GM12891 (cell line): ENCODE data around the gene ANKRD6.

Experiments
- DNase-seq: peaks from one replicate; pipeline ENCODE4 v3.0.0; 2011; ENCODE audit warnings: low spot score; ENCODE audit not compliant: insufficient read length
- FAIRE-seq: peaks from 2 replicates; lab custom pipeline; 2011; peaks lifted over from hg19 to GRCh38; lab: Jason Lieb, UNC
- PAX5 ChIP-seq: IDR thresholded peaks from 2 replicates; pipeline ENCODE4 v1.6.1; 2011; ENCODE audit warnings: low read length, moderate library complexity, mild to moderate bottlenecking; ENCODE audit not compliant: insufficient read depth, severe bottlenecking
- POLR2A ChIP-seq: IDR thresholded peaks from 2 replicates; pipeline ENCODE4 v1.6.1; 2011; ENCODE audit warnings: low read depth, low read length, control low read depth
- POLR2AphosphoS5 ChIP-seq: IDR thresholded peaks from 2 replicates; pipeline ENCODE4 v1.6.1; 2011; ENCODE audit warnings: low read depth, low read length, control low read depth
- POU2F2 ChIP-seq: IDR thresholded peaks from 2 replicates; pipeline ENCODE4 v1.6.1; 2011; ENCODE audit warnings: low read depth, mild to moderate bottlenecking, control low read depth, low read length, moderate library complexity
- SPI1 ChIP-seq: IDR thresholded peaks from 2 replicates; pipeline ENCODE4 v1.6.1; 2011; ENCODE audit warnings: low read depth, low read length, control low read depth
- TAF1 ChIP-seq: IDR thresholded peaks from 2 replicates; pipeline ENCODE4 v1.6.1; 2011; ENCODE audit warnings: low read depth, low read length, control low read depth

ANKRD6 gene

GRCh38 chr6:89438248-89438647 lies 5.3 kb downstream of the ANKRD6 start:
- no peak for FAIRE-seq

GRCh38 chr6:89439014-89439413 lies 6.1 kb downstream of the ANKRD6 start:
- DNase-seq (no peak), FAIRE-seq (no peak)
- TF ChIP-seq POLR2A (no peak), TAF1 (no peak), POLR2AphosphoS5 (no peak), POU2F2 (no peak)

More at GRCh38 chr6:89438248-89438647, 5.3 kb downstream of the ANKRD6 start:
- no peak for TF ChIP-seq TAF1
- DNase-seq = no peak

GRCh38 chr6:89440200-89440599 lies 7.2 kb downstream of the ANKRD6 start:
- no peak for FAIRE-seq
- TF ChIP-seq SPI1 = no peak
- TF ChIP-seq TAF1 = no peak
- no peak for TF ChIP-seq POLR2A
- TF ChIP-seq POLR2AphosphoS5 = no peak
- TF ChIP-seq PAX5 = no peak
- no peak for TF ChIP-seq POU2F2

GRCh38 chr6:89443658-89444057 lies 10.7 kb downstream of the ANKRD6 start:
- DNase-seq (no peak), FAIRE-seq (no peak)
- TF ChIP-seq POLR2AphosphoS5 = no peak
- no peak for TF ChIP-seq POU2F2
- TF ChIP-seq SPI1 = no peak
- TF ChIP-seq PAX5 = no peak
- TF ChIP-seq POLR2A = no peak
- no peak for TF ChIP-seq TAF1

More at GRCh38 chr6:89440200-89440599, 7.2 kb downstream of the ANKRD6 start:
- DNase-seq = no peak

GRCh38 chr6:89449193-89449592 lies 16.2 kb downstream of the ANKRD6 start:
- DNase-seq (no peak), FAIRE-seq (no peak)
- TF ChIP-seq POLR2AphosphoS5 = no peak
- no peak for TF ChIP-seq POU2F2
- TF ChIP-seq SPI1 = no peak
- no peak for TF ChIP-seq PAX5
- TF ChIP-seq TAF1 = no peak
- TF ChIP-seq POLR2A = no peak

GRCh38 chr6:89452281-89452680 lies 19.3 kb downstream of the ANKRD6 start:
- no peak for TF ChIP-seq POU2F2
- TF ChIP-seq PAX5 = no peak
- TF ChIP-seq SPI1 = no peak
- TF ChIP-seq TAF1 = no peak
- TF ChIP-seq POLR2AphosphoS5 = no peak
- TF ChIP-seq POLR2A = no peak
- FAIRE-seq (no peak), DNase-seq (no peak)

GRCh38 chr6:89454300-89454699 lies 21.3 kb downstream of the ANKRD6 start:
- DNase-seq (no peak), FAIRE-seq (no peak)
- TF ChIP-seq POU2F2 (no peak), PAX5 (no peak), TAF1 (no peak), POLR2A (no peak), SPI1 (no peak), POLR2AphosphoS5 (no peak)

GRCh38 chr6:89458704-89459103 lies 25.8 kb downstream of the ANKRD6 start:
- TF ChIP-seq POU2F2 (no peak), POLR2A (no peak), POLR2AphosphoS5 (no peak), TAF1 (no peak), SPI1 (no peak), PAX5 (no peak)
- FAIRE-seq = no peak
- DNase-seq = no peak

GRCh38 chr6:89459501-89459900 lies 26.5 kb downstream of the ANKRD6 start:
- DNase-seq (no peak), FAIRE-seq (no peak)
- TF ChIP-seq PAX5 (no peak), POU2F2 (no peak), POLR2AphosphoS5 (no peak), TAF1 (no peak), SPI1 (no peak), POLR2A (no peak)

GRCh38 chr6:89460713-89461112 lies 27.8 kb downstream of the ANKRD6 start:
- FAIRE-seq (no peak), DNase-seq (no peak)
- no peak for TF ChIP-seq POLR2AphosphoS5
- no peak for TF ChIP-seq PAX5
- no peak for TF ChIP-seq SPI1
- no peak for TF ChIP-seq TAF1
- TF ChIP-seq POU2F2 = no peak
- no peak for TF ChIP-seq POLR2A

- FAIRE-seq (no peak), DNase-seq (no peak)
- TF ChIP-seq SPI1 (no peak), POLR2AphosphoS5 (no peak), PAX5 (no peak), TAF1 (no peak), POU2F2 (no peak), POLR2A (no peak)
Measured at GRCh38 chr6:89462503-89462902, 29.6 kb downstream of the ANKRD6 start.
